GM12875 (cell line): ENCODE results near the gene LGALS7.
"Not testable (repeated sequence)": the region's sequence is repeated elsewhere in the genome, so short reads cannot be mapped to it uniquely, and the experiment has no call there.

ENCODE experiments used
- H3K4me3 ChIP-seq: one replicate; pipeline ENCODE4 v1.5.1; 2011; ENCODE audit warnings: low read depth, low read length, control low read depth
- CTCF ChIP-seq: IDR thresholded peaks from 2 replicates; pipeline ENCODE4 v1.5.1; 2011; ENCODE audit warnings: low read depth, mild to moderate bottlenecking, control low read depth, inconsistent platforms, low read length, moderate library complexity, borderline replicate concordance; ENCODE audit not compliant: insufficient read depth

LGALS7 gene

GRCh38 chr19:38813323-38813722 is 40.0 kb upstream of the LGALS7 start:
- no peak overlapping the region for H3K4me3 ChIP-seq
- no peak for TF ChIP-seq CTCF

DNA sequence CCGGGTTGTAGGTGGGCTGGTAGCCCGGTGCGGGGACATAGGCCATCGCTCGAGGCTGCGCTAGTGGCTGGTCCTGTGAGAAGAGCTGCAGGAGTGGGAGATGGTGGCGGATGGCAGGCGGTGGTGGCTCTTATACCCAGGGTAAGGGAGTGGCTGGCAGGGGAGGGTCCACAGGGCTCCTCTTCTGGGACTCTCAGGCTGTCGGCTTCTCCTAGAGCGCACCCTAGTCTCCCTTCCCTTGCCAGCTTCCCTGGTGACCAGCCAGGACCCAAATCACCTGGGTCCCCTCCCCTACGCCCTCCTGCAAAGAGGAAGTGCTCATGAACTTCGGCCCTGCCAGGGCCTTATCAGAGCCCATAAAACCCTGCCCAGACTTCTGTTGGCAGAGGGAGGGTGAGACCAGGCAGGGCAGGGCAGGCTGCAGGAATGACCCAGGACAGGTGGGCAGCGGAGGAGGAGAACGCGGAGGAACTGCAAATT is 39.6 kb upstream of the LGALS7 start, which contains the start of gene LGALS4:
TSS of gene LGALS4 (minus strand) at position 105 of the 480 bp plus-strand sequence. CDS start at position 46, 59 bp downstream.
- TF ChIP-seq CTCF: no peak
- H3K4me3 ChIP-seq: no peak within 1 kb of the TSS

DNA sequence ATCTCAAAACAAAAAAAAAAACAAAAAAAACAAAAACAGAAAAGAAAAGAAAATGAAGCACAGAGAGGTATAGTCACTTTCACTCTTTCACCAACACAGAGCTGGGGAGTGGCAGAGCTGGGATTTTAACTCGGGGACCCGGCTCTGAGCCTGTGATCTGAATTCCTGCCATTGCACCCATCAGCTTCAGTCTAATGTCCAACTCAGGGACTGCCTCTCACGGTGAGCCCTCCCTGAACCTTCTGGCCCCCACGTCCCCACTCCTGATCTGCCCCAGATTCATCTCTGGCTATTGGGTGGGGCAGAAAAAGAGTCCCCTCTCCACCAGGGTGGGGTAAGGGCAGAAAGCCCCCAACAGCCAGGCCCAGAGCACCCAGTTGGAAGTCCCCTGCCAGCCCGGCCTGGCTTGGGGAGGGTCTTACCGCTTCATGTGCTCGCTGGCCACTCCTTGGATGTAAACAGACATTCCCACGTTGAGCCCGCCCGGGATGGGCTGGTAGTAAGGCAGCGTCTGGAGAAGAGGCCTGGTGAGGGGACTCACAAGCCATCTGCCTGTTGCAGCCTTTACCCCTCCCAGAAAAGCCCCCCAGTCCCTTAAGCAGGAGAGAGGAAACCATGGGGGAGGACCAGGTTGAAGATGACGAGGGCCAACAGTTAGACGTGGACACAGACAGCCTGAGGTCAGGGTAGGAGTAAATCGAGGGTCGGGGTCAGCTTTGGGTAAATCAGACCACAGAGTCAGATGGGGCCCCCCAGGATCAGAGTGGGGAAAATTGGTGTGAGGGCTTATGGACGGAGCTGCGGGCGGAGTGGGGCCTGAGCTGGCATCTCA is 38.9 kb upstream of the LGALS7 start:
- no peak overlapping the region for H3K4me3 ChIP-seq
- no peak for TF ChIP-seq CTCF

DNA sequence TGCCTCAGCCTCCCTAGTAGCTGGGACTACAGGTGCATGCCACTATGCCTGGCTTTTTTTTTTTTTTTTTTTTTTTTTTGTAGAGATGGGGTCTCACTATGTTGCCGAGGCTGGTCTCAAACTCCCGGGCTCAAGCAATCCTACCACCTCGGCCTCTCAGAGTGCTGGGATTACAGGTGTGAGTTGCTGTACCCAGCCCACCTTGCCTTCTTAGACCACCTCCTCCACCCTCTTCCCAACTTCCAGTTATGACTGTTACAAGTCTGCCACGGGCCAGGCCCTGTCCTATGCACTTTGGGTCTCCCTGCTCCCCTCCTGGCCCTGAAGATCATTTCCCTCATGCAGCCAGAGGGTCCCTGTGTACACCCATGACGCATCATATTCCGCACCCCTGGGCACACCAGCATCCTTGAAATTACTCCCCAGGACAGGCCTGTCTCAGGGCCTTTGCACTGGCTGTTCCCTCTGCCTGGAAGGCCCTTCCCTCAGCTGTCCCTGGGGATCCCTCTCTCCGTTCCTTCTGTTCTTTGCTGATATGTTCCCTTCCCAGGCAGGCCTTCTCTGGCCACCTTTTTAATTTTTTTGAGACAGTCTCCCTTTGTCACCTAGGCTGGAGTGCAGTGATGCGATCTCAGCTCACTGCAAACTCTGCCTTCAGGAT is 36.4 kb upstream of the LGALS7 start:
- TF ChIP-seq CTCF: no peak
- H3K4me3 ChIP-seq: no peak overlapping the region

- TF ChIP-seq CTCF: no peak
- no peak overlapping the region for H3K4me3 ChIP-seq
Measured at GRCh38 chr19:38808741-38809140, 35.4 kb upstream of the LGALS7 start.

DNA sequence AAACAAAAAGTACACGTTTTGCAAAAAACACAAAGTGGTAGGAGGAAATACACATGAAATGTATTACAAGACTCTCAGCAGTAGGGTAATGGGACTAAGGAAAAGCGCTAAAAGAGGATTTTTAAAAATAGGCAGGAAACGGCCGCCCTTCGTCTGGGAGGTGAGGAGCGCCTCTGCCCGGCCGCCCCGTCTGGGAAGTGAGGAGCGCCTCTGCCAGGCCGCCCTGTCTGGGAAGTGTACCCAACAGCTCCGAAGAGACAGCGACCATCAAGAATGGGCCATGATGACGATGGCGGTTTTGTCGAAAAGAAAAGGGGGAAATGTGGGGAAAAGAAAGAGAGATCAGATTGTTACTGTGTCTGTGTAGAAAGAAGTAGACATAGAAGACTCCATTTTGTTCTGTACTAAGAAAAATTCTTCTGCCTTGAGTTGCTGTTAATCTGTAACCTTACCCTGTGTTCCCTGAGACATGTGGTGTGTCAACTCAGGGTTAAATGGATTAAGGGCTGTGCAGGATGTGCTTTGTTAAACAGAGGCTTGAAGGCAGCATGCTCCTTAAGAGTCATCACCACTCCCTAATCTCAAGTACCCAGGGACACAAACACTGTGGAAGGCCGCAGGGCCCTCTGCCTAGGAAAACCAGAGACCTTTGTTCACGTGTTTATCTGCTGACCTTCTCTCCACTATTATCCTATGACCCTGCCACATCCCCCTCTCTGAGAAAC is 34.2 kb upstream of the LGALS7 start:
- H3K4me3 ChIP-seq: not testable (repeated sequence)

GRCh38 chr19:38806371-38806770 is 33.1 kb upstream of the LGALS7 start:
- TF ChIP-seq CTCF: no peak
- no peak overlapping the region for H3K4me3 ChIP-seq
